ENCODE measurements around the gene ACSF2.

ACSF2 gene

GRCh38 chr17:50477976-50478375, 52.0 kb downstream of the ACSF2 start:
- no peak for TF ChIP-seq CTCF (conservative IDR thresholded peaks at IDR 0.05)
- no peak for TF ChIP-seq ZFX (IDR thresholded peaks at IDR 0.05)
- H3K27ac ChIP-seq: peak overlapping the region; percentile 89

GRCh38 chr17:50478391-50479381, 52.7 kb downstream of the ACSF2 start, which contains the start of gene RSAD1:
Gene RSAD1, plus strand, starts transcription at chr17:50478860. Its CDS starts 25 bp downstream, at chr17:50478885.
- peak within 1 kb of the TSS; percentile 89 for H3K27ac ChIP-seq
- TF ChIP-seq CTCF (conservative IDR thresholded peaks at IDR 0.05) (peak; percentile 99), ZFX (IDR thresholded peaks at IDR 0.05) (peak; percentile 92)

GRCh38 chr17:50479522-50480141, 53.6 kb downstream of the ACSF2 start:
- H3K27ac ChIP-seq: peak overlapping the region; percentile 89
- TF ChIP-seq CTCF (conservative IDR thresholded peaks at IDR 0.05) (no peak), ZFX (IDR thresholded peaks at IDR 0.05) (no peak)

- peak overlapping the region; percentile 89 for H3K27ac ChIP-seq
- no peak for TF ChIP-seq ZFX (IDR thresholded peaks at IDR 0.05)
- TF ChIP-seq CTCF (conservative IDR thresholded peaks at IDR 0.05): no peak
Measured at GRCh38 chr17:50480142-50480764, 54.2 kb downstream of the ACSF2 start.

- TF ChIP-seq ZFX (IDR thresholded peaks at IDR 0.05) (no peak), CTCF (conservative IDR thresholded peaks at IDR 0.05) (no peak)
- no peak overlapping the region for H3K27ac ChIP-seq
Measured at GRCh38 chr17:50480854-50481490, 55.0 kb downstream of the ACSF2 start.

- no peak overlapping the region; the same call in 1 of the 2 replicates for H3K27ac ChIP-seq
- no peak for TF ChIP-seq ZFX (IDR thresholded peaks at IDR 0.05)
- TF ChIP-seq CTCF (conservative IDR thresholded peaks at IDR 0.05): no peak
Measured at GRCh38 chr17:50481648-50482047, 55.6 kb downstream of the ACSF2 start.
